Measurements from ENCODE around the gene ARL9. TPM values are rescaled to one million over a fixed set of nuclear protein-coding genes. Genes with fewer than 3 reads are reported as not detected.
A peak's percentile ranks its signal among the peaks of the same experiment; 100 is the strongest.

ARL9 gene
- total and polyA plus RNA-seq, 9 of the 15 experiments (the other 6 are each of a cell fraction or from before 2014, with no cell fraction given), result 0.10 to 0.15 (median 0.11) TPM; not detected in 6

DNA sequence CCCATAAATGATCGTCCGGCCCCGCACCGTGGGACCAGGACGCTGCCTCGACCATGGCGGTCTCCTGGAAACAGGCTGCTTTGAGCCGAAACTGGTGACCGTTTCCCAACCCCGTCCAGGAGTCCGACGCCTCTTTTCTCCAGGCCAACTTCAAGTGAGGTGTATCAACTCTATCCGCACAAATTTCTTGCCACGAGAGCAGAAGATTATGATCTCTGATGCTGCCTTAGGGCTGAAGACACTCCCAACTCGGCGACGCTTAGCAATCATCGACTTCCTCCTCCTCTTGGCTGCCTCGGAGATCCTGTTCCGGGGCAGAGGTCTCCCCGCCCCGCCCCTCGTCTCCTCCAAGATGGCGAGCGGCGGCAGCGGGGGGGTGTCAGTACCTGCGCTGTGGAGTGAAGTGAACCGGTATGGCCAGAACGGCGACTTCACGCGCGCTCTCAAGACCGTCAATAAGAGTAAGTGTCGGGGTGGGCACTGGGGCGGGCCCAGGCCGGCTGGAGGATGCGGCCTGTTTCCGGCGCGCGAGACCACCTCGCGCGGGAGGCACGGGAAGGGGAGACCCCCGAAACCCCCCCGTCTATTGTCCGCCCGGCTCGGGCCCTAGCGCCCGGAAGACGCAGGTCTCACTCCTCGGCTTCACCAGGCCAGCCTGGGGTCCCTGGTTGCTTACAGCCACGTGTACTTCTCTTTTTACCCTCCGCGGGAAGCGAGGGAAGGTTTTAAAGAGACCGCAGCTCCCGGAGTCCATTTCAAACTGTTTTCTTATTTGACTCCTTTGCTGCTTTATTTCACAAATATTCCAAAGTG lies 38.1 kb upstream of the ARL9 start, which contains the start of gene SRP72 (continued):
- TF ChIP-seq, protein P1, sequence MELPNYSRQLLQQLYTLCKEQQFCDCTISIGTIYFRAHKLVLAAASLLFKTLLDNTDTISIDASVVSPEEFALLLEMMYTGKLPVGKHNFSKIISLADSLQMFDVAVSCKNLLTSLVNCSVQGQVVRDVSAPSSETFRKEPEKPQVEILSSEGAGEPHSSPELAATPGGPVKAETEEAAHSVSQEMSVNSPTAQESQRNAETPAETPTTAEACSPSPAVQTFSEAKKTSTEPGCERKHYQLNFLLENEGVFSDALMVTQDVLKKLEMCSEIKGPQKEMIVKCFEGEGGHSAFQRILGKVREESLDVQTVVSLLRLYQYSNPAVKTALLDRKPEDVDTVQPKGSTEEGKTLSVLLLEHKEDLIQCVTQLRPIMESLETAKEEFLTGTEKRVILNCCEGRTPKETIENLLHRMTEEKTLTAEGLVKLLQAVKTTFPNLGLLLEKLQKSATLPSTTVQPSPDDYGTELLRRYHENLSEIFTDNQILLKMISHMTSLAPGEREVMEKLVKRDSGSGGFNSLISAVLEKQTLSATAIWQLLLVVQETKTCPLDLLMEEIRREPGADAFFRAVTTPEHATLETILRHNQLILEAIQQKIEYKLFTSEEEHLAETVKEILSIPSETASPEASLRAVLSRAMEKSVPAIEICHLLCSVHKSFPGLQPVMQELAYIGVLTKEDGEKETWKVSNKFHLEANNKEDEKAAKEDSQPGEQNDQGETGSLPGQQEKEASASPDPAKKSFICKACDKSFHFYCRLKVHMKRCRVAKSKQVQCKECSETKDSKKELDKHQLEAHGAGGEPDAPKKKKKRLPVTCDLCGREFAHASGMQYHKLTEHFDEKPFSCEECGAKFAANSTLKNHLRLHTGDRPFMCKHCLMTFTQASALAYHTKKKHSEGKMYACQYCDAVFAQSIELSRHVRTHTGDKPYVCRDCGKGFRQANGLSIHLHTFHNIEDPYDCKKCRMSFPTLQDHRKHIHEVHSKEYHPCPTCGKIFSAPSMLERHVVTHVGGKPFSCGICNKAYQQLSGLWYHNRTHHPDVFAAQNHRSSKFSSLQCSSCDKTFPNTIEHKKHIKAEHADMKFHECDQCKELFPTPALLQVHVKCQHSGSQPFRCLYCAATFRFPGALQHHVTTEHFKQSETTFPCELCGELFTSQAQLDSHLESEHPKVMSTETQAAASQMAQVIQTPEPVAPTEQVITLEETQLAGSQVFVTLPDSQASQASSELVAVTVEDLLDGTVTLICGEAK (IDR thresholded peaks at IDR 0.05), result peak; percentile 94
- TF ChIP-seq, protein P1 (CRISPR knock-in tag; IDR thresholded peaks at IDR 0.05), result no peak
- TF ChIP-seq ZNF232 (CRISPR knock-in tag; IDR thresholded peaks at IDR 0.05) (peak; percentile 18; the same call in 1 of the 2 replicates), MYC (IDR thresholded peaks at IDR 0.05; ENCODE audit: low read depth, low read length) (peak; percentile 77), MYC (CRISPR knock-in tag; IDR thresholded peaks at IDR 0.05; ENCODE audit: borderline replicate concordance, low read depth) (peak; percentile 70; the same call in 1 of the 2 replicates), ZNF41 (CRISPR knock-in tag; conservative IDR thresholded peaks at IDR 0.05) (no peak), ZNF23 (CRISPR knock-in tag; IDR thresholded peaks at IDR 0.05) (no peak)
- TF ChIP-seq, protein P2, sequence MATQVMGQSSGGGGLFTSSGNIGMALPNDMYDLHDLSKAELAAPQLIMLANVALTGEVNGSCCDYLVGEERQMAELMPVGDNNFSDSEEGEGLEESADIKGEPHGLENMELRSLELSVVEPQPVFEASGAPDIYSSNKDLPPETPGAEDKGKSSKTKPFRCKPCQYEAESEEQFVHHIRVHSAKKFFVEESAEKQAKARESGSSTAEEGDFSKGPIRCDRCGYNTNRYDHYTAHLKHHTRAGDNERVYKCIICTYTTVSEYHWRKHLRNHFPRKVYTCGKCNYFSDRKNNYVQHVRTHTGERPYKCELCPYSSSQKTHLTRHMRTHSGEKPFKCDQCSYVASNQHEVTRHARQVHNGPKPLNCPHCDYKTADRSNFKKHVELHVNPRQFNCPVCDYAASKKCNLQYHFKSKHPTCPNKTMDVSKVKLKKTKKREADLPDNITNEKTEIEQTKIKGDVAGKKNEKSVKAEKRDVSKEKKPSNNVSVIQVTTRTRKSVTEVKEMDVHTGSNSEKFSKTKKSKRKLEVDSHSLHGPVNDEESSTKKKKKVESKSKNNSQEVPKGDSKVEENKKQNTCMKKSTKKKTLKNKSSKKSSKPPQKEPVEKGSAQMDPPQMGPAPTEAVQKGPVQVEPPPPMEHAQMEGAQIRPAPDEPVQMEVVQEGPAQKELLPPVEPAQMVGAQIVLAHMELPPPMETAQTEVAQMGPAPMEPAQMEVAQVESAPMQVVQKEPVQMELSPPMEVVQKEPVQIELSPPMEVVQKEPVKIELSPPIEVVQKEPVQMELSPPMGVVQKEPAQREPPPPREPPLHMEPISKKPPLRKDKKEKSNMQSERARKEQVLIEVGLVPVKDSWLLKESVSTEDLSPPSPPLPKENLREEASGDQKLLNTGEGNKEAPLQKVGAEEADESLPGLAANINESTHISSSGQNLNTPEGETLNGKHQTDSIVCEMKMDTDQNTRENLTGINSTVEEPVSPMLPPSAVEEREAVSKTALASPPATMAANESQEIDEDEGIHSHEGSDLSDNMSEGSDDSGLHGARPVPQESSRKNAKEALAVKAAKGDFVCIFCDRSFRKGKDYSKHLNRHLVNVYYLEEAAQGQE (IDR thresholded peaks at IDR 0.05; ENCODE audit: borderline replicate concordance), result no peak
- TF ChIP-seq, protein P2 (CRISPR knock-in tag; IDR thresholded peaks at IDR 0.05; ENCODE audit: low read depth), result 0 out of 2 replicates have a peak, but pooled peaks have one; percentile 18

Data from K562 (cell line).